HG02943 (cell line): ENCODE results near the gene LYPD3.

Source experiments
- ATAC-seq: cut with Tn5 transposase; IDR thresholded peaks from one replicate; pipeline ENCODE4 v1.9.1; 2021; ENCODE audit warnings: mild to moderate bottlenecking, low read depth, moderate library complexity; ENCODE audit not compliant: unreplicated experiment

Gene LYPD3

GRCh38 chr19:43488179-43488578 is 22.8 kb upstream of the LYPD3 start:
- ATAC-seq, result no peak

- ATAC-seq, result no peak
Measured at GRCh38 chr19:43486412-43486811, 21.0 kb upstream of the LYPD3 start.

GRCh38 chr19:43485951-43486350 is 20.5 kb upstream of the LYPD3 start:
- no peak for ATAC-seq

- no peak for ATAC-seq
Measured at GRCh38 chr19:43483281-43483680, 17.9 kb upstream of the LYPD3 start.

- ATAC-seq, result no peak
Measured at GRCh38 chr19:43482193-43482592, 16.8 kb upstream of the LYPD3 start.

- ATAC-seq, result no peak
Measured at GRCh38 chr19:43481701-43482100, 16.3 kb upstream of the LYPD3 start.

GRCh38 chr19:43480574-43480973 is 15.2 kb upstream of the LYPD3 start:
- ATAC-seq, result no peak

GRCh38 chr19:43479961-43480561 is 14.7 kb upstream of the LYPD3 start:
- ATAC-seq, result no peak

- no peak for ATAC-seq
Measured at GRCh38 chr19:43479226-43479625, 13.8 kb upstream of the LYPD3 start.

GRCh38 chr19:43478323-43478722 is 12.9 kb upstream of the LYPD3 start:
- no peak for ATAC-seq

GRCh38 chr19:43476606-43477005 is 11.2 kb upstream of the LYPD3 start:
- ATAC-seq, result no peak

GRCh38 chr19:43474986-43475705 is 9.7 kb upstream of the LYPD3 start:
- ATAC-seq, result no peak

- ATAC-seq, result no peak
Measured at GRCh38 chr19:43474487-43474886, 9.1 kb upstream of the LYPD3 start.

GRCh38 chr19:43471091-43471490 is 5.7 kb upstream of the LYPD3 start:
- no peak for ATAC-seq

- ATAC-seq, result no peak
Measured at GRCh38 chr19:43470288-43470687, 4.9 kb upstream of the LYPD3 start.

- ATAC-seq, result no peak
Measured at GRCh38 chr19:43469160-43469480, 3.7 kb upstream of the LYPD3 start.

GRCh38 chr19:43468354-43469159 is 3.1 kb upstream of the LYPD3 start:
- no peak for ATAC-seq

- ATAC-seq, result no peak
Measured at GRCh38 chr19:43467730-43468129, 2.3 kb upstream of the LYPD3 start.

- no peak for ATAC-seq
Measured at GRCh38 chr19:43467276-43467675, 1.9 kb upstream of the LYPD3 start.

GRCh38 chr19:43466793-43467192 is 1.4 kb upstream of the LYPD3 start:
- ATAC-seq, result no peak

- ATAC-seq, result peak; percentile 36
Measured at GRCh38 chr19:43464134-43464775, 1.2 kb downstream of the LYPD3 start.
